Measurements from ENCODE around the gene ABCA5.

DNA sequence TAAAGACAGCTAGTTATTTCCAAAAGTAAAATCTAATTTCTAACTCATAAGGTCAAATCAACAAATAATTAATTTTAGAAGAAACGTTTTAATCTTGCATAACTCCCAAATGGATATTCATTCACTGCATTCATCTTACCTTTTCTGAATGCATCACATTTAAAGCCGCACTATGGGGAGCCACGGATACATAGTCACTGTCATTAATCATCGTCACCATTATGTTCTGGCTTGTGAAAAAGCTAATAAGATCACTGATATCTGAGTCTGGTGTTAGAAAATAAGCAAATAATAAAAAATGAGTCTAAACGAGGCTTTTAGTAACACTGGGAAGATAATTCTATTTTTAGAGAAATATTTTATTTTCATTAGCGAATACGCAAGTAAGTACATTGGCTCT lies 55.9 kb downstream of the ABCA5 start:
- TF ChIP-seq POLR2A (IDR thresholded peaks at IDR 0.05; ENCODE audit: low read depth, low read length) = no peak
- no peak for TF ChIP-seq POLR2AphosphoS5 (IDR thresholded peaks at IDR 0.05; ENCODE audit: low read depth, low read length)

Data from GM12891 (cell line).